ENCODE measurements around the gene KCNJ14. TPM values are rescaled to one million over a fixed set of nuclear protein-coding genes. Genes with fewer than 3 reads are reported as not detected.

Gene KCNJ14
- total RNA-seq, 1 donor from 2014 or later = 0.96 TPM

GRCh38 chr19:48502350-48503018 lies 47.1 kb downstream of the KCNJ14 start:
- no peak for DNase-seq (ENCODE audit: low read depth)

GRCh38 chr19:48506138-48506733 lies 50.9 kb downstream of the KCNJ14 start:
- peak; percentile 31 for DNase-seq (ENCODE audit: low read depth)

- DNase-seq (ENCODE audit: low read depth) = no peak
Observed at GRCh38 chr19:48507911-48508439, 52.6 kb downstream of the KCNJ14 start.

- no peak for DNase-seq (ENCODE audit: low read depth)
Observed at GRCh38 chr19:48508729-48509411, 53.5 kb downstream of the KCNJ14 start.

GRCh38 chr19:48509467-48510194 lies 54.3 kb downstream of the KCNJ14 start:
- DNase-seq (ENCODE audit: low read depth) = peak; percentile 12

- peak; percentile 57 for DNase-seq (ENCODE audit: low read depth)
Observed at GRCh38 chr19:48510421-48511268, 55.3 kb downstream of the KCNJ14 start.

- no peak for DNase-seq (ENCODE audit: low read depth)
Observed at GRCh38 chr19:48511321-48511731, 56.0 kb downstream of the KCNJ14 start.

- DNase-seq (ENCODE audit: low read depth) = peak; percentile 12
Observed at GRCh38 chr19:48511800-48512503, 56.6 kb downstream of the KCNJ14 start, which contains the start of gene LMTK3. Gene LMTK3, minus strand, starts transcription at chr19:48511835. Its CDS starts 259 bp downstream, at chr19:48511576.

GRCh38 chr19:48512504-48513288 lies 57.3 kb downstream of the KCNJ14 start:
- DNase-seq (ENCODE audit: low read depth) = no peak

GRCh38 chr19:48513289-48514122 lies 58.1 kb downstream of the KCNJ14 start:
- peak; percentile 57 for DNase-seq (ENCODE audit: low read depth)

- no peak for DNase-seq (ENCODE audit: low read depth)
Observed at GRCh38 chr19:48514123-48514458, 58.7 kb downstream of the KCNJ14 start.

- no peak for DNase-seq (ENCODE audit: low read depth)
Observed at GRCh38 chr19:48516536-48516935, 61.2 kb downstream of the KCNJ14 start.

Other genes with a start within 250 kb of the KCNJ14 start
- 20.7 and 23.0 TPM in 2 replicates for gene CARD8, start 199.7 kb upstream of the KCNJ14 start, total RNA-seq
- gene ZNF114, start 185.5 kb upstream of the KCNJ14 start, total RNA-seq = not detected in 2 replicates
- gene EMP3, start 130.0 kb upstream of the KCNJ14 start, total RNA-seq = 261 and 322 TPM in 2 replicates
- 10.1 and 10.4 TPM in 2 replicates for gene TMEM143, start 91.6 kb upstream of the KCNJ14 start, total RNA-seq
- not detected in 2 replicates for gene SYNGR4, start 91.2 kb upstream of the KCNJ14 start, total RNA-seq
- gene KDELR1, start 64.0 kb upstream of the KCNJ14 start, total RNA-seq = 111 and 121 TPM in 2 replicates
- gene GRIN2D, start 61.9 kb upstream of the KCNJ14 start, total RNA-seq = 0.03 TPM in 1 of 2 replicates, not detected in the other
- gene GRWD1, start 9.6 kb upstream of the KCNJ14 start, total RNA-seq = 43.4 and 44.1 TPM in 2 replicates
- 50.8 and 60.6 TPM in 2 replicates for gene CYTH2, start 13.8 kb downstream of the KCNJ14 start, total RNA-seq
- gene LMTK3, start 56.3 kb downstream of the KCNJ14 start, total RNA-seq = 0.05 and 0.26 TPM in 2 replicates
- not detected in 2 replicates for gene SULT2B1, start 96.6 kb downstream of the KCNJ14 start, total RNA-seq
- not detected in 2 replicates for gene SPACA4, start 151.2 kb downstream of the KCNJ14 start, total RNA-seq
- gene FAM83E, start 159.5 kb downstream of the KCNJ14 start, total RNA-seq = 5.1 and 7.9 TPM in 2 replicates
- 1,744 and 2,296 TPM in 2 replicates for gene RPL18, start 163.6 kb downstream of the KCNJ14 start, total RNA-seq
- 11.0 and 16.5 TPM in 2 replicates for gene SPHK2, start 163.9 kb downstream of the KCNJ14 start, total RNA-seq
- 6.9 and 17.0 TPM in 2 replicates for gene DBP, start 181.8 kb downstream of the KCNJ14 start, total RNA-seq
- gene CA11, start 190.6 kb downstream of the KCNJ14 start, total RNA-seq = 1.5 and 2.0 TPM in 2 replicates
- 0.08 and 0.42 TPM in 2 replicates for gene NTN5, start 217.4 kb downstream of the KCNJ14 start, total RNA-seq
- not detected in 2 replicates for gene FUT2, start 240.4 kb downstream of the KCNJ14 start, total RNA-seq